Calu3 (cell line): ENCODE measurements around the gene RIOX2. TPM values are rescaled to one million over a fixed set of nuclear protein-coding genes. Genes with fewer than 3 reads are reported as not detected.

Experiments used
- BruUV-seq: library from RNA; stranded (reverse); fragments of 400-500 nt; replicated peaks from 2 replicates; lab custom pipeline; 2021; lab: Mats Ljungman, UMichigan
- CTCF ChIA-PET: fragments of 300-600 bp; sonication (Branson Sonifier 250); formaldehyde crosslinking; loops from one replicate; lab custom pipeline; 2022; ENCODE audit warnings: antibody characterized with exemption; lab: Charles Lee
- DNase-seq: peaks from one replicate; pipeline ENCODE4 v3.0.0; 2022
- H3K27ac Mint-ChIP-seq: one replicate; pipeline ENCODE4 v1.8.0; 2022; ENCODE audit warnings: mixed read lengths; ENCODE audit not compliant: unreplicated experiment
- H3K27me3 Mint-ChIP-seq: one replicate; pipeline ENCODE4 v1.8.0; 2022; ENCODE audit warnings: mixed read lengths; ENCODE audit not compliant: unreplicated experiment
- H3K36me3 Mint-ChIP-seq: one replicate; pipeline ENCODE4 v1.8.0; 2022; ENCODE audit warnings: mild to moderate bottlenecking, moderate library complexity, mixed read lengths; ENCODE audit not compliant: insufficient read depth, unreplicated experiment
- H3K4me1 Mint-ChIP-seq: one replicate; pipeline ENCODE4 v1.8.0; 2022; ENCODE audit warnings: mild to moderate bottlenecking, low read depth, mixed read lengths; ENCODE audit not compliant: unreplicated experiment
- H3K4me3 Mint-ChIP-seq: one replicate; pipeline ENCODE4 v1.8.0; 2022; ENCODE audit warnings: mild to moderate bottlenecking, low read depth, moderate library complexity, mixed read lengths; ENCODE audit not compliant: unreplicated experiment
- H3K9me3 Mint-ChIP-seq: one replicate; pipeline ENCODE4 v1.8.0; 2022; ENCODE audit warnings: low read depth, mixed read lengths; ENCODE audit not compliant: unreplicated experiment
- intact Hi-C: fragments of 100-400 bp; cut with micrococcal nuclease; formaldehyde crosslinking; loops from one replicate; pipeline ENCODE4 v1.10.0; 2022; ENCODE audit not compliant: unreplicated experiment
- total RNA-seq: library from RNA; stranded (reverse); gene quantifications from 2 replicates; pipeline ENCODE4 v1.2.3, GENCODE V29; 2022
- TF ChIP-seq, protein P1 (sequence below): fragments of 200-600 bp; IDR thresholded peaks from one replicate; pipeline ENCODE4 v1.8.0; 2022; ENCODE audit warnings: antibody characterized with exemption; ENCODE audit not compliant: unreplicated experiment

The RIOX2 gene
- total RNA-seq, 1 experiment from 2014 or later: 32.1 TPM

DNA sequence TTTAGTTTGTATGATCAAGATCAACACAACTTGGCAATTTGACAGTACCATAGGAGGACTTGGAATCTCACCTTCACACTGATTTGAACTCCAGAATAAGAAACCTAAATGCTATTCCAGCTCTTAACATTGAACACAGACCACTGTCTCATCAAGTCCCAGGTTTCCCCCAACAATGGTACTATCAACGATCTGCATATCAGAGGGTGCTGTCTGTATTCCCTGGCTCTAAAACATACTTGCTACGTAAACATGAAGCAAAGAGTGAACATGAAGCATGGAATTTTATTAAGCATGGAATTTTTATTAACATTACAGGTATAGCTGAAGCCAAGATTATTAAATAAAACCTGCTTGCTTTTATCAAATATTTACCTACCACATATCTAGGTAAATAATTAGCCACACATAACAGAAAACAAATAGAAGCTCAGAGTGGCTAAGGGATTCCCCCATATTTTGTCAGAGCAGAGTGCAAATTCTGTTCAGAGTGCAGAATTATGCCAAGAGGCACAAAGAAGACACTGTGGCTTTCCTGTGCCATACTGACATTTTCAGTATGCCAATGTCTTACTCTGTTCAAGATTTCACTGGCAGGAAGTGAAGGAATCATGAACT is 22.2 kb upstream of the RIOX2 start:
- no peaks in the 10 kb centered on the region for H3K9me3 Mint-ChIP-seq
- peaks cover 17% of the 10 kb centered on the region for H3K4me1 Mint-ChIP-seq
- no peak overlapping the region for H3K27ac Mint-ChIP-seq
- CTCF ChIA-PET: interaction anchor here (0.5 kb wide), 1 partner anchor 92 kb away, joined by 7 read pairs; no protein-coding TSS in a partner anchor
- no peaks in the 10 kb centered on the region for H3K36me3 Mint-ChIP-seq
- no peaks in the 10 kb centered on the region for H3K27me3 Mint-ChIP-seq
- no peak overlapping the region for H3K4me3 Mint-ChIP-seq
- intact Hi-C loops: loop anchor here (2.0 kb wide), 1 partner anchor 18 kb away; no protein-coding TSS in a partner anchor
- TF ChIP-seq, protein P1, sequence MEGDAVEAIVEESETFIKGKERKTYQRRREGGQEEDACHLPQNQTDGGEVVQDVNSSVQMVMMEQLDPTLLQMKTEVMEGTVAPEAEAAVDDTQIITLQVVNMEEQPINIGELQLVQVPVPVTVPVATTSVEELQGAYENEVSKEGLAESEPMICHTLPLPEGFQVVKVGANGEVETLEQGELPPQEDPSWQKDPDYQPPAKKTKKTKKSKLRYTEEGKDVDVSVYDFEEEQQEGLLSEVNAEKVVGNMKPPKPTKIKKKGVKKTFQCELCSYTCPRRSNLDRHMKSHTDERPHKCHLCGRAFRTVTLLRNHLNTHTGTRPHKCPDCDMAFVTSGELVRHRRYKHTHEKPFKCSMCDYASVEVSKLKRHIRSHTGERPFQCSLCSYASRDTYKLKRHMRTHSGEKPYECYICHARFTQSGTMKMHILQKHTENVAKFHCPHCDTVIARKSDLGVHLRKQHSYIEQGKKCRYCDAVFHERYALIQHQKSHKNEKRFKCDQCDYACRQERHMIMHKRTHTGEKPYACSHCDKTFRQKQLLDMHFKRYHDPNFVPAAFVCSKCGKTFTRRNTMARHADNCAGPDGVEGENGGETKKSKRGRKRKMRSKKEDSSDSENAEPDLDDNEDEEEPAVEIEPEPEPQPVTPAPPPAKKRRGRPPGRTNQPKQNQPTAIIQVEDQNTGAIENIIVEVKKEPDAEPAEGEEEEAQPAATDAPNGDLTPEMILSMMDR: no peak
- no peak for DNase-seq
- no TSS peak for BruUV-seq

DNA sequence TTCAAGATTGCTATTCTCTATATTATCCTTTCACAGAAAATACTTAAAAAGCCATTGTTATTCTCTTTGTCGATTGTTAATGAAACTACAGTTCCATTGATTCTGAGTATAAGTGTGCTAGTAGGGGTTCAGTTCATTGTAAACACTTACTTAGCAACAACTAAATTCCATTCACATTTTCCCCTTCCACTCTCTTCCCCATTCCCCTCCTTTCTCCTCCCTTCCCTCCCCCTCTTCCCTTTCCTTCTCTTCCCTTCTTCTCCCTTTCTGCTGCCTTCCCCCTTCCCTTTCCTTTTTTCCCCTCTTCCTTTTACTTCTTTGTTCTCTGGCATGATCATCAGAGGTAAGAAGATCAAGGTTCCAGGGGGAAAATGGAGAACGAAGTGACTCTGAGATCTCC is 21.3 kb upstream of the RIOX2 start:
- no peaks in the 10 kb centered on the region for H3K36me3 Mint-ChIP-seq
- no peaks in the 10 kb centered on the region for H3K27me3 Mint-ChIP-seq
- intact Hi-C loops: no loop called here
- CTCF ChIA-PET: no interaction called here
- DNase-seq: no peak
- no peak overlapping the region for H3K4me3 Mint-ChIP-seq
- H3K9me3 Mint-ChIP-seq: peaks cover under 1% of the 10 kb centered on the region
- peaks cover 17% of the 10 kb centered on the region for H3K4me1 Mint-ChIP-seq
- TF ChIP-seq, protein P1: no peak
- no TSS peak for BruUV-seq
- no peak overlapping the region for H3K27ac Mint-ChIP-seq

DNA sequence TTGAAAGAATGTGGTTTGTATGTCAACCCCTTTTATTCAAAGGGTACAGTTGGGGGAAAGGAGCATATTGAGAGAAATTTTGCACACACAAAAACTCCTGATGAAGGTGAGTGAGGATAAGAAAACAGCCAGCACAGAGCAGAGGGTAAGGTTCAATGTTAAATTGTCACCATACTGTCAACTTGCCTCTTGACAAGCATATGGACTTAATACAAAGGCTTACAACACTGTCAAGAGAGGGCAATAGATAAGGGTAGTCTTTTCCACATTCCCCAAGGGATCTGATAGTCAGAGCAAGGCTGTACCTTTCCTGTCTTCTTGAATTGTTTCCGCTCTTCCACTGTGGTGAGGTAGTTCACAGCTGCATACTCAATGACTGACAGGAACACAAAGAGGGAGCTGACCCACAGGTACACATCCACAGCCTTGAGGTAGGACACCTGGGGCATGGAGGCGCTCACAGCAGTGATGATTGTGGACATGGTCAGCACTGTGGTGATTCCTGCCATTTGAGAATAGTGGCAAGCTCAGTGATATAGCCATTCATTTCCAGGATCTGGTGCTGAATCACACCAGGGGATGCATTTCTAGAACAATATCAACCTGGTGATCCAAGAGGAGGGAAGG is 20.4 kb upstream of the RIOX2 start:
- H3K27me3 Mint-ChIP-seq: no peaks in the 10 kb centered on the region
- TF ChIP-seq, protein P1: no peak
- H3K27ac Mint-ChIP-seq: no peak overlapping the region
- no peak for DNase-seq
- H3K9me3 Mint-ChIP-seq: peaks cover 3% of the 10 kb centered on the region
- no peak overlapping the region for H3K4me3 Mint-ChIP-seq
- peaks cover 17% of the 10 kb centered on the region for H3K4me1 Mint-ChIP-seq
- no peaks in the 10 kb centered on the region for H3K36me3 Mint-ChIP-seq
- CTCF ChIA-PET: no interaction called here
- intact Hi-C loops: no loop called here
- no TSS peak for BruUV-seq

DNA sequence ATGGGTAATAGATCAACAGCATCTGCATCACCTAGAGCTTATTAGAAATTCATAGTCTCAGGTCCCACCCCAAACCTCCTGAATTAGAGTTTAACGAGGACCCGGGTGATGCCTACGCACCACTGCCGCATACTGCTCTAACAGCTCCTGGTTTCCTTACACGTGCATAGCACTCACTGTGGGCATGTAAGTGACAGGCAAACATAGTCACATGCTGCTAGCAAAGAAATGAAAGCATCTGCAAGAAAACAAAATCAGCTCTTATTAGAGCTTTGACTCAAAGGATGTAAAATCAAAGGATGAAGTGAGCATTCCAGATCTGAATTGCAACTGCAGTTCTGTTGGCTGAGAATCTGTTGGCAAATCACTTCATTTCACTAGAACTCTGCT is 19.1 kb upstream of the RIOX2 start:
- BruUV-seq: no TSS peak
- no peak overlapping the region for H3K4me3 Mint-ChIP-seq
- CTCF ChIA-PET: no interaction called here

More for the DNA sequence above, 19.1 kb upstream of the RIOX2 start:
- Mint-ChIP-seq H3K27me3 (no peaks in the 10 kb centered on the region), H3K36me3 (no peaks in the 10 kb centered on the region), H3K4me1 (peaks cover 17% of the 10 kb centered on the region), H3K9me3 (peaks cover 3% of the 10 kb centered on the region), H3K27ac (no peak overlapping the region)
- TF ChIP-seq, protein P1: no peak
- DNase-seq: no peak
- intact Hi-C loops: no loop called here
